ENCODE results near the gene MUC12.

DNA sequence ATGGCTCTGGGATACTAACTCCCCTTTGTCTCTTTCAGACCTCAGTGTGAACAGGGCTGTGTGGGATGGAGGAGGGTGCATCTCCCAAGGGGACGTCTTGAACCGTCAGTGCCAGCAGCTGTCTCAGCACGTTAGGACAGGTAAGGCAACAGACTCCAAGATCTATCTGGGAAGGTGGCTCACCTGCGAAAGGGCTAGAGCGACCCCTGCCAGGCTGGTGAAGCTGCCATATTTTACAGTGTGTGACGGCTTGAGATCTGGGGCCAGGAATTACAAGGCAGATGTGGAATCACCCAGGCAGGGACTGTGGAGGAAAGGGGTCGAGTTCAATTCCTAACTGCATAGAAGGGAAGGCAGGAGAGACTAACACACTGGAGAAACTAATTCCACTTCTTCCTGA lies 61.7 kb downstream of the MUC12 start:
- TF ChIP-seq YY1 (IDR thresholded peaks at IDR 0.05; ENCODE audit: insufficient read depth, insufficient read length) (no peak), ZNF274 (IDR thresholded peaks at IDR 0.05; ENCODE audit: low read depth, low read length) (no peak), SUZ12 (IDR thresholded peaks at IDR 0.05; ENCODE audit: extremely low read depth, insufficient read depth, insufficient read length) (no peak)
